Thyroid gland (tissue), 4 donors: ENCODE results near the gene SOCS7.

Experiments
- CTCF ChIP-seq, 6 experiments: fragments of 200-600 bp in 3 of 6; fragments of 450-650 bp in 3 of 6; sonication (generic) in 3 of 6; IDR thresholded peaks; one replicate each; pipeline ENCODE4 v1.5.1; 2016 to 2019; ENCODE audit warnings: antibody characterized with exemption in 6 of 6, mild to moderate bottlenecking in 2 of 6, inconsistent platforms in 1 of 6, moderate library complexity in 1 of 6
- POLR2A ChIP-seq, 2 donors: fragments of 450-650 bp; IDR thresholded peaks; one replicate each; pipeline ENCODE4 v1.6.1; 2017; ENCODE audit warnings: antibody characterized with exemption in 2 of 2, mild to moderate bottlenecking in 2 of 2, moderate library complexity in 1 of 2

GRCh38 chr17:38427160-38427949, 75.7 kb downstream of the SOCS7 start:
- no peak for TF ChIP-seq CTCF (IDR thresholded peaks at IDR 0.05)
- TF ChIP-seq POLR2A (IDR thresholded peaks at IDR 0.05): no peak
